Astrocyte (in vitro differentiated cells and primary cell): ENCODE data around the gene C19orf33. TPM values are rescaled to one million over a fixed set of nuclear protein-coding genes. Genes with fewer than 3 reads are reported as not detected.

Experiments used
- DNase-seq: peaks from one replicate; pipeline ENCODE4 v3.0.0-alpha.2; 2010; ENCODE audit warnings: low read depth
- FAIRE-seq: peaks from 2 replicates; lab custom pipeline; 2011; peaks lifted over from hg19 to GRCh38; lab: Jason Lieb, UNC
- H2AFZ ChIP-seq: 2 replicates; pipeline ENCODE4 v1.6.0; 2012; ENCODE audit warnings: low read depth, low read length, inconsistent platforms
- H3K27ac ChIP-seq: 2 replicates; pipeline ENCODE4 v1.5.1; 2011; ENCODE audit warnings: low read depth, low read length, inconsistent platforms
- H3K27me3 ChIP-seq: 2 replicates; pipeline ENCODE4 v1.6.0; 2011; ENCODE audit warnings: low read length, inconsistent platforms; ENCODE audit not compliant: insufficient read depth
- H3K36me3 ChIP-seq: 2 replicates; pipeline ENCODE4 v1.5.1; 2011; ENCODE audit warnings: low read length, inconsistent platforms; ENCODE audit not compliant: insufficient read depth
- H3K4me1 ChIP-seq: 2 replicates; pipeline ENCODE4 v1.5.1; 2011; ENCODE audit warnings: low read length, inconsistent platforms; ENCODE audit not compliant: insufficient read depth
- H3K4me2 ChIP-seq: 2 replicates; pipeline ENCODE4 v1.6.0; 2012; ENCODE audit warnings: low read length, inconsistent platforms
- H3K4me3 ChIP-seq: 2 replicates; pipeline ENCODE4 v1.5.1; 2011; ENCODE audit warnings: low read depth, mild to moderate bottlenecking, low read length, inconsistent platforms; ENCODE audit not compliant: insufficient read depth
- H3K79me2 ChIP-seq: 2 replicates; pipeline ENCODE4 v1.6.0; 2012; ENCODE audit warnings: mild to moderate bottlenecking, low read length, inconsistent platforms; ENCODE audit not compliant: insufficient read depth
- H3K9ac ChIP-seq: 2 replicates; pipeline ENCODE4 v1.6.0; 2012; ENCODE audit warnings: mild to moderate bottlenecking, low read length, inconsistent platforms
- H3K9me3 ChIP-seq: 2 replicates; pipeline ENCODE4 v1.5.1; 2012; ENCODE audit warnings: low read depth, mild to moderate bottlenecking, low read length, inconsistent platforms; ENCODE audit not compliant: insufficient read depth
- H4K20me1 ChIP-seq: 2 replicates; pipeline ENCODE4 v1.6.0; 2012; ENCODE audit warnings: low read length, inconsistent platforms; ENCODE audit not compliant: insufficient read depth
- H3K27ac Mint-ChIP-seq: one replicate; pipeline ENCODE4 v1.8.0; 2021; ENCODE audit warnings: mild to moderate bottlenecking, mixed read lengths; ENCODE audit not compliant: unreplicated experiment
- H3K27me3 Mint-ChIP-seq: one replicate; pipeline ENCODE4 v1.8.0; 2021; ENCODE audit warnings: low read depth, mixed read lengths; ENCODE audit not compliant: unreplicated experiment
- H3K36me3 Mint-ChIP-seq: one replicate; pipeline ENCODE4 v1.8.0; 2021; ENCODE audit warnings: low read depth, mixed read lengths; ENCODE audit not compliant: unreplicated experiment
- H3K4me1 Mint-ChIP-seq: one replicate; pipeline ENCODE4 v1.8.0; 2021; ENCODE audit warnings: low read depth, mixed read lengths; ENCODE audit not compliant: unreplicated experiment
- H3K4me3 Mint-ChIP-seq: one replicate; pipeline ENCODE4 v1.8.0; 2021; ENCODE audit warnings: mild to moderate bottlenecking, moderate library complexity, mixed read lengths; ENCODE audit not compliant: unreplicated experiment
- H3K9me3 Mint-ChIP-seq: one replicate; pipeline ENCODE4 v1.8.0; 2021; ENCODE audit warnings: mild to moderate bottlenecking, mixed read lengths; ENCODE audit not compliant: unreplicated experiment
- EZH2 ChIP-seq: IDR thresholded peaks from 2 replicates; pipeline ENCODE4 v1.6.1; 2012; ENCODE audit warnings: mild to moderate bottlenecking, low read length, inconsistent platforms; ENCODE audit not compliant: insufficient read depth
- total RNA-seq: library from RNA; stranded (reverse); gene quantifications from 2 replicates; pipeline ENCODE4 v1.2.1, GENCODE V29; 2021
- TF ChIP-seq, protein P1 (sequence below): IDR thresholded peaks from 2 replicates; pipeline ENCODE4 v1.5.1; 2011; ENCODE audit warnings: low read depth, mild to moderate bottlenecking, inconsistent platforms, low read length, moderate library complexity; ENCODE audit not compliant: insufficient read depth

C19orf33 gene
- total RNA-seq, 1 donor from 2014 or later = 5.8 TPM

DNA sequence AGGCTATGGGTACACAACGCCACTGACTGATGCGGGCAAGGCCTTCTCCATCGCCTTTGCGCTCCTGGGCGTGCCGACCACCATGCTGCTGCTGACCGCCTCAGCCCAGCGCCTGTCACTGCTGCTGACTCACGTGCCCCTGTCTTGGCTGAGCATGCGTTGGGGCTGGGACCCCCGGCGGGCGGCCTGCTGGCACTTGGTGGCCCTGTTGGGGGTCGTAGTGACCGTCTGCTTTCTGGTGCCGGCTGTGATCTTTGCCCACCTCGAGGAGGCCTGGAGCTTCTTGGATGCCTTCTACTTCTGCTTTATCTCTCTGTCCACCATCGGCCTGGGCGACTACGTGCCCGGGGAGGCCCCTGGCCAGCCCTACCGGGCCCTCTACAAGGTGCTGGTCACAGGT is 22.5 kb downstream of the C19orf33 start:
- Histone ChIP-seq H4K20me1 (no peaks in the 10 kb centered on the region), H3K36me3 (no peaks in the 10 kb centered on the region), H3K4me3 (no peak overlapping the region), H3K27ac (no peak overlapping the region), H3K9me3 (no peaks in the 10 kb centered on the region), H3K9ac (no peak overlapping the region), H3K27me3 (no peaks in the 10 kb centered on the region), H2AFZ (no peak overlapping the region), H3K4me2 (no peak overlapping the region), H3K79me2 (no peaks in the 10 kb centered on the region), H3K4me1 (no peaks in the 10 kb centered on the region)
- Mint-ChIP-seq H3K4me3 (no peak overlapping the region), H3K36me3 (peaks cover 18% of the 10 kb centered on the region), H3K27ac (no peak overlapping the region), H3K27me3 (peaks cover 9% of the 10 kb centered on the region), H3K9me3 (peaks cover 2% of the 10 kb centered on the region), H3K4me1 (no peaks in the 10 kb centered on the region)
- DNase-seq = no peak
- TF ChIP-seq, protein P1, sequence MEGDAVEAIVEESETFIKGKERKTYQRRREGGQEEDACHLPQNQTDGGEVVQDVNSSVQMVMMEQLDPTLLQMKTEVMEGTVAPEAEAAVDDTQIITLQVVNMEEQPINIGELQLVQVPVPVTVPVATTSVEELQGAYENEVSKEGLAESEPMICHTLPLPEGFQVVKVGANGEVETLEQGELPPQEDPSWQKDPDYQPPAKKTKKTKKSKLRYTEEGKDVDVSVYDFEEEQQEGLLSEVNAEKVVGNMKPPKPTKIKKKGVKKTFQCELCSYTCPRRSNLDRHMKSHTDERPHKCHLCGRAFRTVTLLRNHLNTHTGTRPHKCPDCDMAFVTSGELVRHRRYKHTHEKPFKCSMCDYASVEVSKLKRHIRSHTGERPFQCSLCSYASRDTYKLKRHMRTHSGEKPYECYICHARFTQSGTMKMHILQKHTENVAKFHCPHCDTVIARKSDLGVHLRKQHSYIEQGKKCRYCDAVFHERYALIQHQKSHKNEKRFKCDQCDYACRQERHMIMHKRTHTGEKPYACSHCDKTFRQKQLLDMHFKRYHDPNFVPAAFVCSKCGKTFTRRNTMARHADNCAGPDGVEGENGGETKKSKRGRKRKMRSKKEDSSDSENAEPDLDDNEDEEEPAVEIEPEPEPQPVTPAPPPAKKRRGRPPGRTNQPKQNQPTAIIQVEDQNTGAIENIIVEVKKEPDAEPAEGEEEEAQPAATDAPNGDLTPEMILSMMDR = no peak
- no peak for TF ChIP-seq EZH2
- no peak for FAIRE-seq

DNA sequence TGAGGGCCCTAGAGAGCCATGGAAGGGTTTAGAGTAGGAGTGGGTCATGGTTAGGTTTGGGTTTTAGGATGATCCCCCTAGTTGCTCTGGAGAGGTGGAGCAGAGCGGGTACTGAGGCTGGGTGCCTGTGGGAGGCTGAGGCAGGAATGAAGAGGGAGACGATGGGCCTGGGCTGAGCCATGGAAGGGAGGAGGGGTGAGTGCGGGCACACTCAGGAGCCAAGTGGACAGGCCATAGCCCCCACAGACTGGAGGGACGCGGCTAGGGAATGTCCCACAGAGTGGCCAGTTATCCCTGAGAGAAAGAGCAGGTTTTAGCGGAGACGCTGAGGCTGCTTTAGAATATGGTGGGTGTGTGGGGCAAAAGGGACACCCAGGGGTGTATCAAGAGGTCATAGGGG is 25.6 kb downstream of the C19orf33 start:
- H2AFZ ChIP-seq = no peak overlapping the region
- H3K27ac Mint-ChIP-seq = no peak overlapping the region
- peaks cover 2% of the 10 kb centered on the region for H3K9me3 Mint-ChIP-seq

DNA sequence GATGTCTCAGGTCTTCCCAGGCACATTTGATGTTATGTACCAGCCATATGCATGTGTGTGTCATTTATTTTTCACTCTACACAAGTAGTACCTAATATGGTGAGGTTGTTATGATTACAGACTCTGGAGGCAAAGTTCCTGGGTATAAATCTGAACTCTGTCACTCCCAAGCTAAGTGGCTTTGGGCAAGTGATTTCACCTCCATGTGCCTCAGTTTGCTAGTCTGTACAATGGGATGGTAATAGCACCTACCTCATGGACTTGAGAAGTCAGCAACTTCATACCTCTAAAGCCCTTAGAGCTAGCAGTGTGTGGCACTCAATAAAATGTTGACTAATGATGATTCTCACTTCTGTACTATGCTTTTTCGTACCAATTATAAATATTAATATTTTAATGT is 27.7 kb downstream of the C19orf33 start:
- no peaks in the 10 kb centered on the region for H3K36me3 ChIP-seq
- no peak for FAIRE-seq
- TF ChIP-seq, protein P1 = no peak

More for the DNA sequence above, 25.6 kb downstream of the C19orf33 start:
- Histone ChIP-seq H3K9me3 (no peaks in the 10 kb centered on the region), H3K4me1 (no peaks in the 10 kb centered on the region), H4K20me1 (no peaks in the 10 kb centered on the region), H3K79me2 (no peaks in the 10 kb centered on the region), H3K27ac (no peak overlapping the region), H3K4me3 (no peak overlapping the region), H3K36me3 (no peaks in the 10 kb centered on the region), H3K9ac (no peak overlapping the region), H3K27me3 (no peaks in the 10 kb centered on the region), H3K4me2 (no peak overlapping the region)
- peaks cover 9% of the 10 kb centered on the region for H3K27me3 Mint-ChIP-seq
- H3K4me3 Mint-ChIP-seq = no peak overlapping the region
- FAIRE-seq (no peak), DNase-seq (no peak)
- peaks cover 18% of the 10 kb centered on the region for H3K36me3 Mint-ChIP-seq
- no peaks in the 10 kb centered on the region for H3K4me1 Mint-ChIP-seq
- TF ChIP-seq, protein P1 = no peak
- no peak for TF ChIP-seq EZH2

More for the DNA sequence above, 27.7 kb downstream of the C19orf33 start:
- H3K9me3 Mint-ChIP-seq = no peaks in the 10 kb centered on the region
- Histone ChIP-seq H4K20me1 (no peaks in the 10 kb centered on the region), H3K27me3 (no peaks in the 10 kb centered on the region), H3K4me3 (no peak overlapping the region), H3K9ac (no peak overlapping the region), H3K79me2 (no peaks in the 10 kb centered on the region), H2AFZ (no peak overlapping the region), H3K27ac (no peak overlapping the region), H3K4me2 (no peak overlapping the region), H3K4me1 (no peaks in the 10 kb centered on the region), H3K9me3 (no peaks in the 10 kb centered on the region)
- no peak overlapping the region for H3K4me3 Mint-ChIP-seq
- H3K4me1 Mint-ChIP-seq = no peaks in the 10 kb centered on the region
- H3K27me3 Mint-ChIP-seq = peaks cover 6% of the 10 kb centered on the region
- H3K27ac Mint-ChIP-seq = no peak overlapping the region
- peaks cover 8% of the 10 kb centered on the region for H3K36me3 Mint-ChIP-seq
- no peak for DNase-seq
